H9 (cell line): Measurements from ENCODE around the gene NRXN2. TPM values are rescaled to one million over a fixed set of nuclear protein-coding genes. Genes with fewer than 3 reads are reported as not detected.

Source experiments
- DNase-seq: peaks from one replicate; pipeline ENCODE4 v3.0.0-alpha.2; 2017
- H2AFZ ChIP-seq: one replicate; pipeline ENCODE4 v1.6.1; 2013; ENCODE audit warnings: mild to moderate bottlenecking, low read length, control low read depth, moderate library complexity
- H2AK5ac ChIP-seq: 2 replicates; pipeline ENCODE4 v1.6.1; 2013; ENCODE audit warnings: low read length, control low read depth, mixed read lengths; ENCODE audit not compliant: insufficient read length
- H2BK120ac ChIP-seq: one replicate; pipeline ENCODE4 v1.6.1; 2013; ENCODE audit warnings: low read depth, mild to moderate bottlenecking, low read length, control low read depth, inconsistent platforms; ENCODE audit not compliant: poor library complexity, severe bottlenecking
- H2BK12ac ChIP-seq: 2 replicates; pipeline ENCODE4 v1.6.1; 2013; ENCODE audit warnings: low read length, control low read depth, mixed read lengths, low read depth; ENCODE audit not compliant: insufficient read length
- H2BK15ac ChIP-seq: 2 replicates; pipeline ENCODE4 v1.6.1; 2013; ENCODE audit warnings: low read depth, low read length, control low read depth
- H2BK20ac ChIP-seq: one replicate; pipeline ENCODE4 v1.6.1; 2013; ENCODE audit warnings: low read depth, mild to moderate bottlenecking, low read length, control low read depth, inconsistent platforms; ENCODE audit not compliant: poor library complexity, severe bottlenecking
- H2BK5ac ChIP-seq: 2 replicates; pipeline ENCODE4 v1.6.1; 2013; ENCODE audit warnings: low read length, control low read depth, mixed read lengths; ENCODE audit not compliant: insufficient read length
- H3K14ac ChIP-seq: 2 replicates; pipeline ENCODE4 v1.6.1; 2013; ENCODE audit warnings: low read length, control low read depth; ENCODE audit not compliant: insufficient read depth
- H3K18ac ChIP-seq: 2 replicates; pipeline ENCODE4 v1.6.1; 2013; ENCODE audit warnings: low read depth, mild to moderate bottlenecking, mixed read lengths, low read length, control low read depth; ENCODE audit not compliant: insufficient read length
- H3K23ac ChIP-seq: 2 replicates; pipeline ENCODE4 v1.6.1; 2013; ENCODE audit warnings: low read length, control low read depth, mixed read lengths, low read depth; ENCODE audit not compliant: insufficient read length
- H3K23me2 ChIP-seq: 2 replicates; pipeline ENCODE4 v1.6.1; 2013; ENCODE audit warnings: low read depth, mild to moderate bottlenecking, mixed read lengths, low read length, control low read depth; ENCODE audit not compliant: insufficient read length, poor library complexity, severe bottlenecking
- H3K27ac ChIP-seq: 2 replicates; pipeline ENCODE4 v1.5.1; 2013; ENCODE audit warnings: low read length, control low read depth, mixed read lengths, low read depth; ENCODE audit not compliant: insufficient read length
- H3K27me3 ChIP-seq: 2 replicates; pipeline ENCODE4 v1.6.1; 2013; ENCODE audit warnings: low read length, control low read depth, inconsistent platforms; ENCODE audit not compliant: insufficient read depth
- H3K4ac ChIP-seq: 2 replicates; pipeline ENCODE4 v1.6.1; 2013; ENCODE audit warnings: low read depth, mild to moderate bottlenecking, control low read depth, inconsistent platforms, low read length, moderate library complexity
- H3K4me1 ChIP-seq: 2 replicates; pipeline ENCODE4 v1.6.1; 2013; ENCODE audit warnings: low read length, control low read depth, inconsistent platforms; ENCODE audit not compliant: insufficient read depth
- H3K4me2 ChIP-seq: 2 replicates; pipeline ENCODE4 v1.6.1; 2013; ENCODE audit warnings: low read length, control low read depth, mixed read lengths; ENCODE audit not compliant: insufficient read length, insufficient read depth
- H3K56ac ChIP-seq: 2 replicates; pipeline ENCODE4 v1.6.1; 2013; ENCODE audit warnings: low read depth, mild to moderate bottlenecking, mixed read lengths, low read length, control low read depth; ENCODE audit not compliant: insufficient read length
- H3K79me1 ChIP-seq: 2 replicates; pipeline ENCODE4 v1.6.1; 2013; ENCODE audit warnings: low read depth, mild to moderate bottlenecking, moderate library complexity, low read length, control low read depth, inconsistent platforms; ENCODE audit not compliant: insufficient read depth, poor library complexity, severe bottlenecking
- H3K79me2 ChIP-seq: 2 replicates; pipeline ENCODE4 v1.6.1; 2013; ENCODE audit warnings: low read length, control low read depth, inconsistent platforms; ENCODE audit not compliant: insufficient read depth
- H3K9ac ChIP-seq: 2 replicates; pipeline ENCODE4 v1.6.1; 2013; ENCODE audit warnings: low read length, control low read depth, mixed read lengths; ENCODE audit not compliant: insufficient read length; ENCODE audit errors: extremely low read depth
- H3K9me3 ChIP-seq: one replicate; pipeline ENCODE4 v1.6.1; 2013; ENCODE audit warnings: low read depth, low read length, inconsistent platforms; ENCODE audit not compliant: control insufficient read depth
- H3T11ph ChIP-seq: one replicate; pipeline ENCODE4 v1.6.1; 2013; ENCODE audit warnings: mild to moderate bottlenecking, low read length, control low read depth, inconsistent platforms
- H4K20me1 ChIP-seq: one replicate; pipeline ENCODE4 v1.6.1; 2013; ENCODE audit not compliant: control insufficient read depth, insufficient read length, insufficient read depth
- H4K5ac ChIP-seq: 2 replicates; pipeline ENCODE4 v1.6.1; 2013; ENCODE audit warnings: low read depth, mild to moderate bottlenecking, mixed read lengths, low read length, control low read depth; ENCODE audit not compliant: insufficient read length
- H4K8ac ChIP-seq: replicated peaks from 2 replicates; pipeline ENCODE4 v1.6.1; 2013; ENCODE audit warnings: low read length, control low read depth, mixed read lengths, low read depth; ENCODE audit not compliant: insufficient read length
- H4K91ac ChIP-seq: 2 replicates; pipeline ENCODE4 v1.6.1; 2013; ENCODE audit warnings: low read depth, mild to moderate bottlenecking, moderate library complexity, mixed read lengths, low read length, control low read depth; ENCODE audit not compliant: insufficient read length
- H3K27ac Mint-ChIP-seq, 3 experiments: 2 replicates in 2 of 3; 3 replicates in 1 of 3; pipeline ENCODE4 v1.8.0; 2020 to 2021; ENCODE audit warnings: mixed read lengths in 3 of 3, mild to moderate bottlenecking in 1 of 3, moderate library complexity in 1 of 3
- H3K27me3 Mint-ChIP-seq: 2 replicates; pipeline ENCODE4 v1.8.0; 2021; ENCODE audit warnings: low read depth, mild to moderate bottlenecking, moderate library complexity, mixed read lengths
- H3K36me3 Mint-ChIP-seq, 3 experiments: 2 replicates in 2 of 3; 3 replicates in 1 of 3; pipeline ENCODE4 v1.8.0; 2020 to 2021; ENCODE audit warnings: low read depth in 3 of 3, mixed read lengths in 3 of 3; ENCODE audit not compliant: insufficient read depth in 1 of 3
- H3K4me1 Mint-ChIP-seq, 2 experiments: 2 replicates each; pipeline ENCODE4 v1.8.0; 2020; ENCODE audit warnings: mixed read lengths in 2 of 2
- H3K4me3 Mint-ChIP-seq, 2 experiments: 2 replicates in 1 of 2; 3 replicates in 1 of 2; pipeline ENCODE4 v1.8.0; 2020 to 2021; ENCODE audit warnings: mild to moderate bottlenecking in 2 of 2, mixed read lengths in 2 of 2, moderate library complexity in 1 of 2
- H3K9me3 Mint-ChIP-seq, 2 experiments: 2 replicates in 1 of 2; 3 replicates in 1 of 2; pipeline ENCODE4 v1.8.0; 2020; ENCODE audit warnings: mild to moderate bottlenecking in 2 of 2, mixed read lengths in 2 of 2, moderate library complexity in 1 of 2
- WGBS: extraction: QIAGEN DNeasy Blood & Tissue Kit; methylation state at CpG from one replicate; pipeline ENCODE4 v1.1.7; 2013; ENCODE audit warnings: missing lambda C conversion rate, low lambda C conversion rate, mixed read lengths; ENCODE audit not compliant: insufficient read length; ENCODE audit errors: extremely low coverage; 5-methylcytosine and 5-hydroxymethylcytosine counted together
- total RNA-seq: library from RNA; stranded (reverse); gene quantifications from 2 replicates; pipeline ENCODE4 v1.2.1, GENCODE V29; 2021
- TF ChIP-seq, protein P1 (sequence below): fragments of 200-600 bp; sonication (generic); conservative IDR thresholded peaks from 3 replicates; pipeline ENCODE4 v1.8.0; 2021; ENCODE audit warnings: antibody characterized with exemption, mild to moderate bottlenecking

NRXN2 gene
- total RNA-seq, 1 experiment from 2014 or later = 3.9 TPM

DNA sequence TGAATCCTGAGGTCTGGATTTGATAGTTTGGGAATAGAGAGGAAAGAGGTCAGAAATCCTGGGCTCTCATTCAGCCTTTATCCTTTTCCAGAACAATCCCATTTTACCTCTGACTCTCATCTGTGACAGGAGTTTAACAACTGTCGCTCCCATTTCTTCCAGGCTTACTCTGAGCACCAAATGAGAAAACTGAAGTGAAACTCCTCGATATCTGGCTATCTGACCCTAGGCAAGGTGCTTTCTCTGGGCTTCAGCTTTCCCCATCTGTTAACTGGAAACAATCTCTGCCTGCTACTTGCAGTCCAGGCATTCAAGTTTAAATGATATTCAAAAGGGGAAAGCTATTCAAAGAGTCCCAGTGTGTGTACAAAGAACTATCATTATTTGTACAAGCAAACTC lies 50.1 kb downstream of the NRXN2 start:
- H3K79me1 ChIP-seq = no peaks in the 10 kb centered on the region
- Mint-ChIP-seq H3K27me3 (peaks cover 90% of the 10 kb centered on the region), H3K9me3 (no peaks in the 10 kb centered on the region), H3K4me1 (peaks cover 7 to 26% of the 10 kb centered on the region in 2 experiments; a peak in 3 of 4 replicates), H3K36me3 (peaks cover 0 to 5% (median 0%) of the 10 kb centered on the region in 3 experiments; a peak in 2 of 7 replicates), H3K27ac (no peak overlapping the region), H3K4me3 (no peak overlapping the region)
- H3K27me3 ChIP-seq = no peaks in the 10 kb centered on the region; the same call in 1 of the 2 replicates
- no peaks in the 10 kb centered on the region for H3K23me2 ChIP-seq
- H4K20me1 ChIP-seq = peaks cover under 1% of the 10 kb centered on the region
- no peak overlapping the region for H2BK5ac ChIP-seq
- no peak overlapping the region for H2BK15ac ChIP-seq
- H3K9me3 ChIP-seq = no peaks in the 10 kb centered on the region
- no peak overlapping the region for H3K14ac ChIP-seq
- no peak overlapping the region for H3K9ac ChIP-seq
- TF ChIP-seq, protein P1, sequence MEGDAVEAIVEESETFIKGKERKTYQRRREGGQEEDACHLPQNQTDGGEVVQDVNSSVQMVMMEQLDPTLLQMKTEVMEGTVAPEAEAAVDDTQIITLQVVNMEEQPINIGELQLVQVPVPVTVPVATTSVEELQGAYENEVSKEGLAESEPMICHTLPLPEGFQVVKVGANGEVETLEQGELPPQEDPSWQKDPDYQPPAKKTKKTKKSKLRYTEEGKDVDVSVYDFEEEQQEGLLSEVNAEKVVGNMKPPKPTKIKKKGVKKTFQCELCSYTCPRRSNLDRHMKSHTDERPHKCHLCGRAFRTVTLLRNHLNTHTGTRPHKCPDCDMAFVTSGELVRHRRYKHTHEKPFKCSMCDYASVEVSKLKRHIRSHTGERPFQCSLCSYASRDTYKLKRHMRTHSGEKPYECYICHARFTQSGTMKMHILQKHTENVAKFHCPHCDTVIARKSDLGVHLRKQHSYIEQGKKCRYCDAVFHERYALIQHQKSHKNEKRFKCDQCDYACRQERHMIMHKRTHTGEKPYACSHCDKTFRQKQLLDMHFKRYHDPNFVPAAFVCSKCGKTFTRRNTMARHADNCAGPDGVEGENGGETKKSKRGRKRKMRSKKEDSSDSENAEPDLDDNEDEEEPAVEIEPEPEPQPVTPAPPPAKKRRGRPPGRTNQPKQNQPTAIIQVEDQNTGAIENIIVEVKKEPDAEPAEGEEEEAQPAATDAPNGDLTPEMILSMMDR = no peak
- H2AFZ ChIP-seq = no peak overlapping the region
- H3K79me2 ChIP-seq = no peaks in the 10 kb centered on the region
- no peak overlapping the region for H2BK20ac ChIP-seq
- H2BK12ac ChIP-seq = no peak overlapping the region
- no peak overlapping the region for H4K91ac ChIP-seq
- no peak overlapping the region for H4K8ac ChIP-seq
- no peaks in the 10 kb centered on the region for H3K4me1 ChIP-seq
- no peak overlapping the region for H3K23ac ChIP-seq
- no peak overlapping the region for H2AK5ac ChIP-seq
- no peak overlapping the region for H3T11ph ChIP-seq
- H4K5ac ChIP-seq = no peak overlapping the region
- no CpG with 5 or more reads among the region's 2 CpGs for WGBS
- no peak overlapping the region for H3K18ac ChIP-seq
- H3K27ac ChIP-seq = no peak overlapping the region
- no peak overlapping the region for H3K56ac ChIP-seq
- H3K4me2 ChIP-seq = no peak overlapping the region
- no peak overlapping the region for H2BK120ac ChIP-seq
- H3K4ac ChIP-seq = no peak overlapping the region
- no peak for DNase-seq
